ENCODE results near the gene CSF1. TPM values are rescaled to one million over a fixed set of nuclear protein-coding genes. Genes with fewer than 3 reads are reported as not detected.

CSF1 gene
- total RNA-seq, 4 donors from 2014 or later, result 7.6 to 34.8 (median 15.9) TPM

DNA sequence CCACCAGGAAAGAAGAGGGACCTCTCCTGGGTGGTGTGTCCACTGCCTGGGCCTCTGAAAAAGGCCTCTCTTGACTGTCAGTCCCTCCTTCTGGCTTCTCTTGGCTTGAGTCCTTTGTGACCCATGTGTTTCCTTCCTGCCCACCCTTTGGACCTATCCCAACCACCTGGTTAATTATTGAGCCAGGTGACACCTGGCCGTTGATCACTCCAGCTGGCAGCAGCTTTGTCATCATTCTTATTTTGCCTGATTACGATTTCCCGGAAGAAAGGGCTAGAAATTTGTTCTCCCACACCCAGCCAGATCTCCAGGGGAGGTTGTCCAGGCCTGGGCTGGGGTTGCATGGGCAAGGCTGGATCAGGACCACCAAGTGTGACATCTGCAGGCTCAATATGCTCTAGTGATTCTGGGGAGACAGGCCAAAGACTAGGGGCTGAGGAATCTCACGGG lies 24.8 kb downstream of the CSF1 start:
- 43 to 82% methylated on average over 2 to 3 of the region's 4 CpGs for WGBS, 2 donors
- TF ChIP-seq, protein P1, sequence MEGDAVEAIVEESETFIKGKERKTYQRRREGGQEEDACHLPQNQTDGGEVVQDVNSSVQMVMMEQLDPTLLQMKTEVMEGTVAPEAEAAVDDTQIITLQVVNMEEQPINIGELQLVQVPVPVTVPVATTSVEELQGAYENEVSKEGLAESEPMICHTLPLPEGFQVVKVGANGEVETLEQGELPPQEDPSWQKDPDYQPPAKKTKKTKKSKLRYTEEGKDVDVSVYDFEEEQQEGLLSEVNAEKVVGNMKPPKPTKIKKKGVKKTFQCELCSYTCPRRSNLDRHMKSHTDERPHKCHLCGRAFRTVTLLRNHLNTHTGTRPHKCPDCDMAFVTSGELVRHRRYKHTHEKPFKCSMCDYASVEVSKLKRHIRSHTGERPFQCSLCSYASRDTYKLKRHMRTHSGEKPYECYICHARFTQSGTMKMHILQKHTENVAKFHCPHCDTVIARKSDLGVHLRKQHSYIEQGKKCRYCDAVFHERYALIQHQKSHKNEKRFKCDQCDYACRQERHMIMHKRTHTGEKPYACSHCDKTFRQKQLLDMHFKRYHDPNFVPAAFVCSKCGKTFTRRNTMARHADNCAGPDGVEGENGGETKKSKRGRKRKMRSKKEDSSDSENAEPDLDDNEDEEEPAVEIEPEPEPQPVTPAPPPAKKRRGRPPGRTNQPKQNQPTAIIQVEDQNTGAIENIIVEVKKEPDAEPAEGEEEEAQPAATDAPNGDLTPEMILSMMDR (IDR thresholded peaks at IDR 0.05), result no peak
- TF ChIP-seq POLR2A (IDR thresholded peaks at IDR 0.05), result no peak
- DNase-seq, result no peak
- Histone ChIP-seq H3K27me3 (no peaks in the 10 kb centered on the region), H3K27ac (no peak overlapping the region), H3K4me1 (peaks cover 12 to 40% (median 29%) of the 10 kb centered on the region in 3 donors), H3K4me3 (no peak overlapping the region), H3K9me3 (peaks cover 0 to 19% (median 3%) of the 10 kb centered on the region in 3 donors), H3K36me3 (no peaks in the 10 kb centered on the region)
- intact Hi-C loops (cut with DNase I), result no loop called here

DNA sequence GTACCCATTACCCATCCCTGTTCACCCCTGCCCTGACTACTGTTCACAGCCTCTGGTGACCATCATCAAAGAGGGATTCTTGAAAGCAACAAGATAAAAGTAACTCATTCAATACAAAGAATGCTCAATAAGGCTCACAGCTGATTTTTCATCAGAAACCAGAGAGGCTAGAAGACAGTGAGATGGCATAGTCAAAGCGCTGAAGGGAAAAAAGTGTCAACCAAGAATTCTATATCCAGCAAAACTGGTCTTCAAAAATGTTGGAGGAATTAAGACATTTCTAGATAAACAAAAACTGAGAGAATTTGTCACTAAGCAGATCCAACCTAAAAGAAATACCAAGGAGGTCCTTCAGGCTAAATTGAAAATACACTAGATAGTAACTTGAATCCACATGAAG lies 27.1 kb downstream of the CSF1 start:
- TF ChIP-seq POLR2A (IDR thresholded peaks at IDR 0.05), result no peak
- TF ChIP-seq, protein P1 (IDR thresholded peaks at IDR 0.05), result no peak
- Histone ChIP-seq H3K4me3 (no peak overlapping the region), H3K27ac (no peak overlapping the region), H3K36me3 (no peaks in the 10 kb centered on the region), H3K4me1 (peaks cover 0 to 21% (median 13%) of the 10 kb centered on the region in 3 donors), H3K27me3 (no peaks in the 10 kb centered on the region), H3K9me3 (peaks cover 0 to 19% (median 3%) of the 10 kb centered on the region in 3 donors)
- intact Hi-C loops (cut with DNase I), result no loop called here
- 92 to 100% methylated on average over 1 of the region's 1 CpG for WGBS, 2 donors
- DNase-seq, result no peak

DNA sequence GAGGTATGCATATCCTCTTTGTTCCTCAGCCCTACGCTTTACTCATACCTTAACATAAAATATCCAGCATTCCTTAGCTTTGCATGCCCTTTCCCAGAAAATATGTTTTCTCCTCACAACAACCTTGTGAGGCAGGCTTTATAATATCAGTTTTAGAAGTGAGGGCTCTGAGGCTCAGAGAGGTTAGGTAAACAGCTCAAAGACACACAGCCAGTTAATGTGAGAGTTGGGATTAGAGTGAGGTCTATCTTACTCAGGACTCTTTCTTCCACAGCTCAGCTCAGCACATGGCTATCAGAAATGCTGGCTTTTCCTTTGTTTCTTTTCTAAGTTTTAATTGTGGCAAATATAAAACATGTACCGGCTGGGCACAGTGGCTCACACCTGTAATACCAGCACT lies 27.9 kb downstream of the CSF1 start:
- intact Hi-C loops (cut with DNase I), result no loop called here
- peaks cover 0 to 19% (median 3%) of the 10 kb centered on the region in 3 donors for H3K9me3 ChIP-seq

GRCh38 chr1:109942434-109942833 lies 31.8 kb downstream of the CSF1 start:
- TF ChIP-seq POLR2A (IDR thresholded peaks at IDR 0.05), result no peak
- TF ChIP-seq, protein P1 (IDR thresholded peaks at IDR 0.05), result no peak
- DNase-seq, result no peak
- Histone ChIP-seq H3K9me3 (peaks cover 0 to 13% (median 2%) of the 10 kb centered on the region in 3 donors), H3K36me3 (no peaks in the 10 kb centered on the region), H3K27me3 (no peaks in the 10 kb centered on the region), H3K4me3 (no peak overlapping the region), H3K27ac (no peak overlapping the region), H3K4me1 (no peaks in the 10 kb centered on the region)
- intact Hi-C loops (cut with DNase I), result no loop called here
- WGBS, 2 donors, result 80 to 86% methylated on average over 2 of the region's 2 CpGs

More for the DNA sequence above, 27.9 kb downstream of the CSF1 start:
- Histone ChIP-seq H3K4me1 (peaks cover 0 to 19% (median 9%) of the 10 kb centered on the region in 3 donors), H3K4me3 (no peak overlapping the region), H3K36me3 (no peaks in the 10 kb centered on the region), H3K27ac (no peak overlapping the region), H3K27me3 (no peaks in the 10 kb centered on the region)
- no peak for DNase-seq
- WGBS, 2 donors, result 88 to 93% methylated on average over 2 of the region's 2 CpGs
- TF ChIP-seq, protein P1 (IDR thresholded peaks at IDR 0.05), result no peak
- no peak for TF ChIP-seq POLR2A (IDR thresholded peaks at IDR 0.05)

DNA sequence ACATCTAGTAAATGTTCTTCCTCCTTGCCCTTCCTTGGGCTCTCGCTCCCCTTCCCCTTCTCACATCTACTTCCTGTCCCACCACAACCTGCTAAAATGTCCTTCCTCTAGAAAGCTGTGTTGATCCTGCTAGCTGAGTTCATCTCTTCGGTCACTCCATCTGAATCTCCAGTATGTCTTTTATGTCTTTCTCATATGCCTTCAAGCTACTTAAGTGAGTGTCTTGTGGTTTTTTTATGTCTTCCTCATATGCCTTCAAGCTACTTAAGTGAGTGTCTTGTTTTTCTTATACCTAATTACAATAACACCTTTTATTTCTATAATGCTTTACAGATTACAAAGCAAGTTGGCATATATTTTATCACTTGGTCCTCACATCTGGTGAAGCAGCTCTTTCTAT lies 33.9 kb downstream of the CSF1 start:
- Histone ChIP-seq H3K4me3 (no peak overlapping the region), H3K9me3 (no peaks in the 10 kb centered on the region), H3K27ac (no peak overlapping the region), H3K27me3 (no peaks in the 10 kb centered on the region), H3K4me1 (peaks cover 0 to 4% (median 0%) of the 10 kb centered on the region in 3 donors), H3K36me3 (no peaks in the 10 kb centered on the region)
- no peak for DNase-seq
- TF ChIP-seq, protein P1 (IDR thresholded peaks at IDR 0.05), result no peak
- no peak for TF ChIP-seq POLR2A (IDR thresholded peaks at IDR 0.05)
- intact Hi-C loops (cut with DNase I), result no loop called here
- 80 to 86% methylated on average over 2 of the region's 2 CpGs for WGBS, 2 donors
